ENCODE data around the gene DIPK1B. TPM values are rescaled to one million over a fixed set of nuclear protein-coding genes. Genes with fewer than 3 reads are reported as not detected.
A peak's percentile ranks its signal among the peaks of the same experiment; 100 is the strongest.

The DIPK1B gene

GRCh38 chr9:136773386-136774044, 61.1 kb downstream of the DIPK1B start:
- peak in 1 of 2 experiments; percentile 65 for DNase-seq (ENCODE audit: low read depth in 1 of 2, low spot score in 1 of 2)
- Histone ChIP-seq H3K4me3 (replicated peaks; ENCODE audit: insufficient read depth, low read length) (no peak overlapping the region), H3K27me3 (ENCODE audit: insufficient read depth, poor library complexity, severe bottlenecking) (no peaks in the 10 kb centered on the region), H3K27ac (replicated peaks) (no peak overlapping the region)
- TF ChIP-seq GABPA (IDR thresholded peaks at IDR 0.05; ENCODE audit: low read depth) (no peak), SPI1 (IDR thresholded peaks at IDR 0.05; ENCODE audit: borderline replicate concordance, low read depth) (no peak), REST (IDR thresholded peaks at IDR 0.05; ENCODE audit: insufficient replicate concordance, low read depth) (no peak), CTCF (IDR thresholded peaks at IDR 0.05; ENCODE audit: insufficient read depth, low read length) (no peak), POLR2AphosphoS5 (IDR thresholded peaks at IDR 0.05; ENCODE audit: low read depth) (no peak)

Small RNA genes within 50 kb of the gene (microRNA-seq; reads per million reads assigned to microRNA genes)
- gene MIR126 (330,638 reads per million, percentile 100 among the genes with 10 or more reads in this experiment), gene MIR6722 (not detected)
